GM20000 (cell line): ENCODE measurements around the gene SCD5.

Experiments used
- DNase-seq: peaks from one replicate; pipeline ENCODE4 v3.0.0; 2012; ENCODE audit warnings: low spot score
- CTCF ChIP-seq: IDR thresholded peaks from 2 replicates; pipeline ENCODE4 v1.5.1; 2012; ENCODE audit warnings: mild to moderate bottlenecking, control low read depth; ENCODE audit errors: extremely low read depth, missing control alignments

The SCD5 gene

GRCh38 chr4:82785611-82786400, 12.8 kb downstream of the SCD5 start:
- TF ChIP-seq CTCF, result no peak

GRCh38 chr4:82784681-82785610, 13.7 kb downstream of the SCD5 start:
- no peak for TF ChIP-seq CTCF
- DNase-seq, result no peak

More at GRCh38 chr4:82785611-82786400, 12.8 kb downstream of the SCD5 start:
- no peak for DNase-seq

GRCh38 chr4:82782626-82783345, 15.8 kb downstream of the SCD5 start:
- no peak for DNase-seq

GRCh38 chr4:82780752-82781231, 17.8 kb downstream of the SCD5 start:
- TF ChIP-seq CTCF, result no peak
- DNase-seq, result no peak

More at GRCh38 chr4:82782626-82783345, 15.8 kb downstream of the SCD5 start:
- TF ChIP-seq CTCF, result no peak

GRCh38 chr4:82780170-82780751, 18.3 kb downstream of the SCD5 start:
- no peak for TF ChIP-seq CTCF

GRCh38 chr4:82779032-82779431, 19.6 kb downstream of the SCD5 start:
- DNase-seq, result no peak
- TF ChIP-seq CTCF, result no peak

More at GRCh38 chr4:82780170-82780751, 18.3 kb downstream of the SCD5 start:
- DNase-seq, result no peak
